H1 (cell line): ENCODE data around the gene USF1. TPM values are rescaled to one million over a fixed set of nuclear protein-coding genes. Genes with fewer than 3 reads are reported as not detected.

Experiments used
- CTCF ChIA-PET: fragments of 300-600 bp; sonication (Branson Sonifier 250); formaldehyde crosslinking; loops from one replicate; lab custom pipeline; 2021; ENCODE audit not compliant: partially characterized antibody; lab: Charles Lee
- POLR2A ChIA-PET: fragments of 300-600 bp; sonication (Branson Sonifier 250); formaldehyde crosslinking; loops from one replicate; lab custom pipeline; 2021; ENCODE audit warnings: inconsistent platforms; ENCODE audit not compliant: partially characterized antibody; lab: Charles Lee
- DNase-seq, 2 experiments: peaks; one replicate each; pipeline versions ENCODE4 v3.0.0 to v3.0.0-alpha.2; 2010 to 2022; ENCODE audit warnings: low spot score in 2 of 2, low read depth in 1 of 2, mixed read lengths in 1 of 2
- FAIRE-seq: peaks from 2 replicates; lab custom pipeline; 2011; peaks lifted over from hg19 to GRCh38; lab: Jason Lieb, UNC
- H2AFZ ChIP-seq: 2 replicates; pipeline ENCODE4 v1.8.1; 2012; ENCODE audit warnings: low read length, inconsistent platforms
- H2AK5ac ChIP-seq: 2 replicates; pipeline ENCODE4 v1.6.1; 2013; ENCODE audit warnings: low read depth, low read length
- H2BK120ac ChIP-seq: replicated peaks from 2 replicates; pipeline ENCODE3; 2013; ENCODE audit warnings: low read depth, low read length, inconsistent platforms
- H2BK12ac ChIP-seq: 2 replicates; pipeline ENCODE4 v1.6.1; 2013; ENCODE audit warnings: low read depth, low read length
- H2BK15ac ChIP-seq: 2 replicates; pipeline ENCODE4 v1.6.1; 2013; ENCODE audit warnings: low read length
- H2BK20ac ChIP-seq: 2 replicates; pipeline ENCODE4 v1.6.1; 2013; ENCODE audit warnings: low read length
- H2BK5ac ChIP-seq: 2 replicates; pipeline ENCODE4 v1.6.1; 2013; ENCODE audit warnings: low read depth, low read length
- H3K14ac ChIP-seq: 2 replicates; pipeline ENCODE4 v1.6.1; 2013; ENCODE audit warnings: inconsistent platforms; ENCODE audit not compliant: insufficient read length
- H3K18ac ChIP-seq: 2 replicates; pipeline ENCODE4 v1.6.1; 2013; ENCODE audit warnings: low read length; ENCODE audit errors: extremely low read depth
- H3K23ac ChIP-seq: 2 replicates; pipeline ENCODE4 v1.6.1; 2013; ENCODE audit warnings: inconsistent platforms; ENCODE audit not compliant: insufficient read length
- H3K23me2 ChIP-seq: 2 replicates; pipeline ENCODE4 v1.6.1; 2013; ENCODE audit warnings: low read depth, low read length
- H3K27ac ChIP-seq: 2 replicates; pipeline ENCODE4 v1.6.1; 2011; ENCODE audit warnings: low read depth, low read length, inconsistent platforms
- H3K27me3 ChIP-seq, 4 experiments: replicated peaks in 1 of 4; 1 replicate in 1 of 4; 2 replicates in 3 of 4; pipeline versions ENCODE4 v1.6.1 to v1.8.1; 2011 to 2013; ENCODE audit warnings: low read length in 3 of 4, mild to moderate bottlenecking in 3 of 4, inconsistent platforms in 2 of 4, mixed read lengths in 2 of 4, moderate library complexity in 1 of 4; ENCODE audit not compliant: control insufficient read depth in 3 of 4, insufficient read depth in 3 of 4; ENCODE audit errors: extremely low read depth in 1 of 4
- H3K36me3 ChIP-seq, 4 experiments: 2 replicates each; pipeline versions ENCODE4 v1.6.1 to v1.8.1; 2011 to 2013; ENCODE audit warnings: mild to moderate bottlenecking in 4 of 4, low read length in 3 of 4, moderate library complexity in 2 of 4, control low read depth in 1 of 4, inconsistent platforms in 1 of 4; ENCODE audit not compliant: insufficient read depth in 4 of 4, control insufficient read depth in 2 of 4
- H3K4ac ChIP-seq: replicated peaks from 2 replicates; pipeline ENCODE3; 2013; ENCODE audit warnings: low read length, low read depth, mixed read lengths, inconsistent platforms; ENCODE audit not compliant: insufficient read length
- H3K4me1 ChIP-seq, 4 experiments: replicated peaks in 1 of 4; 1 replicate in 1 of 4; 2 replicates in 3 of 4; pipeline versions ENCODE4 v1.6.1 to v1.8.1; 2011 to 2013; ENCODE audit warnings: low read length in 3 of 4, inconsistent platforms in 2 of 4, mixed read lengths in 1 of 4; ENCODE audit not compliant: insufficient read depth in 4 of 4, control insufficient read depth in 3 of 4
- H3K4me2 ChIP-seq, 2 experiments: 2 replicates each; pipeline versions ENCODE4 v1.6.1 to v1.8.1; 2011 to 2013; ENCODE audit warnings: low read depth in 2 of 2, low read length in 2 of 2, control low read depth in 1 of 2, inconsistent platforms in 1 of 2, mild to moderate bottlenecking in 1 of 2; ENCODE audit not compliant: insufficient read depth in 1 of 2
- H3K4me3 ChIP-seq, 4 experiments: fragments of 200-600, 300-600 bp in 1 of 4; sonication (generic), shearing (Covaris generic), sonication (Bioruptor Twin) in 1 of 4; 2 replicates each; pipeline versions ENCODE4 v1.5.1 to v1.8.1; 2011 to 2016; ENCODE audit warnings: low read length in 4 of 4, low read depth in 3 of 4, control low read depth in 2 of 4, inconsistent platforms in 2 of 4, mild to moderate bottlenecking in 2 of 4, mixed read lengths in 1 of 4, moderate library complexity in 1 of 4; ENCODE audit not compliant: insufficient read depth in 2 of 4; ENCODE audit errors: extremely low read depth in 1 of 4
- H3K56ac ChIP-seq: replicated peaks from 2 replicates; pipeline ENCODE3; 2013; ENCODE audit warnings: low read depth, mild to moderate bottlenecking, mixed read lengths, low read length, inconsistent platforms; ENCODE audit not compliant: insufficient read length
- H3K79me1 ChIP-seq: 2 replicates; pipeline ENCODE4 v1.6.1; 2013; ENCODE audit warnings: low read depth, low read length, control low read depth
- H3K79me2 ChIP-seq, 2 experiments: 2 replicates each; pipeline versions ENCODE4 v1.6.1 to v1.8.1; 2012 to 2013; ENCODE audit warnings: low read length in 2 of 2, mild to moderate bottlenecking in 2 of 2, inconsistent platforms in 1 of 2; ENCODE audit not compliant: insufficient read depth in 2 of 2, control insufficient read depth in 1 of 2
- H3K9ac ChIP-seq, 4 experiments: replicated peaks in 1 of 4; 1 replicate in 1 of 4; 2 replicates in 3 of 4; pipeline versions ENCODE4 v1.6.1 to v1.8.1; 2011 to 2013; ENCODE audit warnings: low read depth in 3 of 4, low read length in 3 of 4, control low read depth in 2 of 4, mild to moderate bottlenecking in 2 of 4, moderate library complexity in 2 of 4, inconsistent platforms in 1 of 4; ENCODE audit errors: extremely low read depth in 1 of 4
- H3K9me3 ChIP-seq, 2 experiments: 2 replicates each; pipeline versions ENCODE4 v1.6.1 to v1.8.1; 2012 to 2013; ENCODE audit warnings: mild to moderate bottlenecking in 2 of 2, moderate library complexity in 2 of 2, control low read depth in 1 of 2, inconsistent platforms in 1 of 2, low read depth in 1 of 2, low read length in 1 of 2, mixed read lengths in 1 of 2; ENCODE audit not compliant: insufficient read depth in 2 of 2
- H4K20me1 ChIP-seq, 2 experiments: replicated peaks in 1 of 2; 2 replicates each; pipeline versions ENCODE3 to v1.8.1; 2011 to 2013; ENCODE audit warnings: inconsistent platforms in 2 of 2, low read length in 2 of 2, mild to moderate bottlenecking in 1 of 2; ENCODE audit not compliant: insufficient read depth in 2 of 2, control insufficient read depth in 1 of 2
- H4K5ac ChIP-seq: 2 replicates; pipeline ENCODE4 v1.6.1; 2013; ENCODE audit warnings: low read length, low read depth, mixed read lengths, inconsistent platforms; ENCODE audit not compliant: insufficient read length
- H4K8ac ChIP-seq: 2 replicates; pipeline ENCODE4 v1.8.0; 2013; ENCODE audit warnings: mild to moderate bottlenecking, moderate library complexity, low read length, inconsistent platforms; ENCODE audit not compliant: insufficient read depth; ENCODE audit errors: extremely low read depth
- H4K91ac ChIP-seq: replicated peaks from 2 replicates; pipeline ENCODE3; 2013; ENCODE audit warnings: low read length, mixed read lengths, inconsistent platforms; ENCODE audit not compliant: insufficient read length
- CHD1 ChIP-seq: IDR thresholded peaks from 2 replicates; pipeline ENCODE4 v1.6.1; 2012; ENCODE audit warnings: low read depth, low read length, improper control_type of control experiment
- MAX ChIP-seq: IDR thresholded peaks from 2 replicates; pipeline ENCODE4 v1.6.1; 2012; ENCODE audit warnings: inconsistent platforms
- SP1 ChIP-seq: IDR thresholded peaks from 2 replicates; pipeline ENCODE4 v1.6.1; 2011; ENCODE audit warnings: low read depth, low read length
- SRF ChIP-seq: IDR thresholded peaks from 2 replicates; pipeline ENCODE4 v1.6.1; 2011; ENCODE audit warnings: mild to moderate bottlenecking, low read depth, low read length, moderate library complexity
- WGBS, 2 experiments: shearing (Covaris generic) in 1 of 2; methylation state at CpG; one replicate each; pipeline versions ENCODE4 v1.1.6 to v1.1.7; 2013 to 2015; ENCODE audit warnings: low lambda C conversion rate in 2 of 2, mixed read lengths in 2 of 2, inconsistent platforms in 1 of 2, low coverage in 1 of 2, missing lambda C conversion rate in 1 of 2; ENCODE audit not compliant: insufficient replicate concordance in 2 of 2, insufficient coverage in 1 of 2, insufficient read length in 1 of 2; ENCODE audit errors: extremely low coverage in 1 of 2, missing lambda C conversion rate in 1 of 2; 5-methylcytosine and 5-hydroxymethylcytosine counted together
- polyA plus RNA-seq, 7 experiments: library from polyadenylated mRNA; depleted of rRNA in 3 of 7; stranded (reverse) in 5 of 7; unstranded in 2 of 7; fragments of >200 nt in 5 of 7; fragments of 200-250 nt in 2 of 7; gene quantifications; 1 replicate in 5 of 7; 2 replicates in 1 of 7; 4 replicates in 1 of 7; pipeline versions ENCODE4 v1.2.1 to v1.2.3, GENCODE V29; 2011 to 2013; ENCODE audit warnings: missing spikeins in 2 of 7, mixed read lengths in 2 of 7
- total RNA-seq: library from RNA; stranded (reverse); fragmentation: NEBNext Ultra II Directional; extraction: Animal tissue kit (Norgen Biotek cat#: 25700); gene quantifications from 2 replicates; pipeline ENCODE4 v1.2.1, GENCODE V29; 2021

The USF1 gene
- total and polyA plus RNA-seq, 2 of the 8 experiments (the other 6 are each of a cell fraction or from before 2014, with no cell fraction given) = 45.7 to 68.9 TPM

- Histone ChIP-seq H3K18ac (no peak overlapping the region), H2AK5ac (no peak overlapping the region), H2BK15ac (no peak overlapping the region), H3K4ac (no peak overlapping the region), H2BK120ac (no peak overlapping the region), H3K4me3 (peak overlapping the region in 2 of 4 experiments; percentile 83 to 87; a peak in 3 of 8 replicates), H3K36me3 (peaks cover 24 to 36% (median 31%) of the 10 kb centered on the region in 4 experiments; a peak in 6 of 8 replicates), H3K79me2 (peaks cover 0 to 23% of the 10 kb centered on the region in 2 experiments; a peak in 2 of 4 replicates), H3K27ac (no peak overlapping the region), H2BK5ac (no peak overlapping the region), H3K27me3 (no peaks in the 10 kb centered on the region), H4K8ac (no peak overlapping the region), H3K79me1 (peaks cover 10% of the 10 kb centered on the region), H2AFZ (no peak overlapping the region), H4K91ac (no peak overlapping the region), H2BK12ac (no peak overlapping the region), H3K14ac (no peak overlapping the region), H4K20me1 (peaks cover 0 to 8% of the 10 kb centered on the region in 2 experiments), H3K23ac (no peak overlapping the region), H2BK20ac (no peak overlapping the region), H3K9me3 (no peaks in the 10 kb centered on the region), H3K4me1 (peaks cover 5 to 11% (median 8%) of the 10 kb centered on the region in 4 experiments; a peak in 6 of 7 replicates), H3K56ac (no peak overlapping the region), H3K9ac (no peak overlapping the region; a peak in 1 of 7 replicates), H3K23me2 (peaks cover 3% of the 10 kb centered on the region; the same call in 1 of the 2 replicates), H3K4me2 (peak overlapping the region; percentile 68 to 73; a peak in 3 of 4 replicates), H4K5ac (no peak overlapping the region)
- FAIRE-seq = no peak
- 86% methylated on average over 5 of the region's 5 CpGs; no CpG with 5 or more reads in 1 of the 2 experiments for WGBS, 2 experiments
- ChIA-PET POLR2A (interaction anchor here (1.1 to 3.4 kb wide), 7 partner anchors 10 to 65 kb away, joined by 3 to 50 read pairs (median 3); partner anchors contain the start of gene F11R), CTCF (interaction anchor here (0.8 to 6.7 kb wide), 9 partner anchors 12 to 186 kb away, joined by 3 to 73 read pairs (median 7); partner anchors contain the start of genes F11R, KLHDC9 and TOMM40L)
- DNase-seq = no peak
- TF ChIP-seq SRF = no peak
- no peak for TF ChIP-seq CHD1
- no peak for TF ChIP-seq SP1
- TF ChIP-seq MAX = no peak
Observed at GRCh38 chr1:161039546-161039945, 6.2 kb downstream of the USF1 start.
